ENCODE results near the gene PPP3CA.
"Not testable (repeated sequence)": the region's sequence is repeated elsewhere in the genome, so short reads cannot be mapped to it uniquely, and the experiment has no call there.

The PPP3CA gene

GRCh38 chr4:101039367-101039766, 308.0 kb downstream of the PPP3CA start:
- no peak for DNase-seq

GRCh38 chr4:101037938-101038413, 309.4 kb downstream of the PPP3CA start:
- peak in 1 of 14 donors; percentile 12 for DNase-seq

- DNase-seq = no peak
Measured at GRCh38 chr4:101037249-101037648, 310.1 kb downstream of the PPP3CA start.

GRCh38 chr4:101035487-101035886, 311.8 kb downstream of the PPP3CA start:
- DNase-seq = no peak

GRCh38 chr4:101033986-101034385, 313.3 kb downstream of the PPP3CA start:
- no peak for DNase-seq

GRCh38 chr4:101032541-101032940, 314.8 kb downstream of the PPP3CA start:
- DNase-seq = no peak

- DNase-seq = peak in 1 of 14 donors; percentile 12
Measured at GRCh38 chr4:101031971-101032370, 315.4 kb downstream of the PPP3CA start.

- no peak for DNase-seq
Measured at GRCh38 chr4:101028886-101029285, 318.4 kb downstream of the PPP3CA start.

- no peak for DNase-seq
Measured at GRCh38 chr4:101027721-101028120, 319.6 kb downstream of the PPP3CA start.

- no peak for DNase-seq
Measured at GRCh38 chr4:101025755-101026154, 321.6 kb downstream of the PPP3CA start.

GRCh38 chr4:101022151-101023024, 324.9 kb downstream of the PPP3CA start:
- DNase-seq = no peak

- DNase-seq = no peak
Measured at GRCh38 chr4:101020956-101021355, 326.4 kb downstream of the PPP3CA start.

GRCh38 chr4:101019941-101020401, 327.4 kb downstream of the PPP3CA start:
- no peak for DNase-seq

GRCh38 chr4:101019313-101019712, 328.0 kb downstream of the PPP3CA start:
- no peak for DNase-seq

GRCh38 chr4:101018836-101019235, 328.5 kb downstream of the PPP3CA start:
- no peak for DNase-seq

GRCh38 chr4:101014417-101014816, 332.9 kb downstream of the PPP3CA start:
- DNase-seq = no peak

- DNase-seq = no peak
Measured at GRCh38 chr4:101010987-101011386, 336.3 kb downstream of the PPP3CA start.

GRCh38 chr4:101009471-101009870, 337.9 kb downstream of the PPP3CA start:
- no peak for DNase-seq

GRCh38 chr4:101008503-101008902, 338.8 kb downstream of the PPP3CA start:
- no peak for DNase-seq

- no peak for DNase-seq
Measured at GRCh38 chr4:101005659-101006058, 341.7 kb downstream of the PPP3CA start.

GRCh38 chr4:101000496-101000895, 346.8 kb downstream of the PPP3CA start:
- no peak for DNase-seq

GRCh38 chr4:100995671-100996070, 351.7 kb downstream of the PPP3CA start:
- DNase-seq = no peak

- DNase-seq = not testable (repeated sequence)
Measured at GRCh38 chr4:100995002-100995401, 352.3 kb downstream of the PPP3CA start.

Data from C1 segment of cervical spinal cord (tissue), 14 donors.